Measurements from ENCODE around the gene MUC5B. TPM values are rescaled to one million over a fixed set of nuclear protein-coding genes. Genes with fewer than 3 reads are reported as not detected.
"Not testable (repeated sequence)": the region's sequence is repeated elsewhere in the genome, so short reads cannot be mapped to it uniquely, and the experiment has no call there.

Gene MUC5B
- total RNA-seq, 4 donors from 2014 or later = 0.44 TPM; not detected in 3

GRCh38 chr11:1239596-1240205 lies 16.8 kb downstream of the MUC5B start:
- DNase-seq (ENCODE audit: low spot score) = no peak
- TF ChIP-seq CTCF (IDR thresholded peaks at IDR 0.05) = no peak
- ATAC-seq (ENCODE audit: low FRiP score) = no peak

GRCh38 chr11:1240771-1241170 lies 17.9 kb downstream of the MUC5B start:
- DNase-seq (ENCODE audit: low spot score) (no peak), ATAC-seq (ENCODE audit: low FRiP score) (no peak)
- TF ChIP-seq CTCF (IDR thresholded peaks at IDR 0.05) = no peak

- TF ChIP-seq CTCF (IDR thresholded peaks at IDR 0.05) = no peak
- no peak for DNase-seq (ENCODE audit: low spot score)
- peak; percentile 14 for ATAC-seq (ENCODE audit: low FRiP score)
These were observed 18.8 kb downstream of the MUC5B start for GRCh38 chr11:1241706-1242105.

GRCh38 chr11:1242289-1242688 lies 19.4 kb downstream of the MUC5B start:
- no peak for ATAC-seq (ENCODE audit: low FRiP score)
- no peak for DNase-seq (ENCODE audit: low spot score)
- no peak for TF ChIP-seq CTCF (IDR thresholded peaks at IDR 0.05)

GRCh38 chr11:1242751-1243150 lies 19.9 kb downstream of the MUC5B start:
- not testable (repeated sequence) for DNase-seq (ENCODE audit: low spot score); ATAC-seq (ENCODE audit: low FRiP score)

GRCh38 chr11:1243521-1243920 lies 20.7 kb downstream of the MUC5B start:
- ATAC-seq (ENCODE audit: low FRiP score); DNase-seq (ENCODE audit: low spot score): not testable (repeated sequence)

GRCh38 chr11:1244557-1244956 lies 21.7 kb downstream of the MUC5B start:
- DNase-seq (ENCODE audit: low spot score); ATAC-seq (ENCODE audit: low FRiP score): not testable (repeated sequence)

- not testable (repeated sequence) for ATAC-seq (ENCODE audit: low FRiP score); DNase-seq (ENCODE audit: low spot score)
These were observed 22.9 kb downstream of the MUC5B start for GRCh38 chr11:1245717-1246116.

GRCh38 chr11:1246301-1246700 lies 23.4 kb downstream of the MUC5B start:
- not testable (repeated sequence) for ATAC-seq (ENCODE audit: low FRiP score); DNase-seq (ENCODE audit: low spot score)

- ATAC-seq (ENCODE audit: low FRiP score); DNase-seq (ENCODE audit: low spot score): not testable (repeated sequence)
These were observed 24.2 kb downstream of the MUC5B start for GRCh38 chr11:1247026-1247425.

GRCh38 chr11:1248951-1249350 lies 26.1 kb downstream of the MUC5B start:
- DNase-seq (ENCODE audit: low spot score); ATAC-seq (ENCODE audit: low FRiP score): not testable (repeated sequence)

GRCh38 chr11:1250411-1250810 lies 27.5 kb downstream of the MUC5B start:
- DNase-seq (ENCODE audit: low spot score); ATAC-seq (ENCODE audit: low FRiP score): not testable (repeated sequence)
